Activated T-helper 1 cell treated with anti-CD3 and anti-CD28 coated beads, Interleukin-12 subunit alpha, Interleukin-12 subunit beta, Interleukin-2, Interleukin-4 antibody, amounts not matched to agents 30 ng/mL and 10 ng/mL and 1 ng/mL, durations not matched to agents 14 hours and 24 hours and 36 hours (primary cell): Measurements from ENCODE around the gene PTPN14. TPM values are rescaled to one million over a fixed set of nuclear protein-coding genes. Genes with fewer than 3 reads are reported as not detected.
"Not testable (repeated sequence)": the region's sequence is repeated elsewhere in the genome, so short reads cannot be mapped to it uniquely, and the experiment has no call there.

Experiments used
- DNase-seq: peaks from one replicate; pipeline ENCODE4 v3.0.0; 2021; ENCODE audit warnings: low spot score
- H3K27ac Mint-ChIP-seq: one replicate; pipeline ENCODE4 v1.8.0; 2021; ENCODE audit warnings: mild to moderate bottlenecking, mixed read lengths
- H3K27me3 Mint-ChIP-seq: one replicate; pipeline ENCODE4 v1.8.0; 2022; ENCODE audit warnings: mild to moderate bottlenecking, moderate library complexity, mixed read lengths; ENCODE audit not compliant: insufficient read depth
- H3K36me3 Mint-ChIP-seq: one replicate; pipeline ENCODE4 v1.8.0; 2021; ENCODE audit warnings: low read depth, mixed read lengths
- H3K4me1 Mint-ChIP-seq: one replicate; pipeline ENCODE4 v1.8.0; 2021; ENCODE audit warnings: low read depth, mixed read lengths
- H3K4me3 Mint-ChIP-seq: one replicate; pipeline ENCODE4 v1.8.0; 2021; ENCODE audit warnings: mild to moderate bottlenecking, moderate library complexity, mixed read lengths
- H3K9me3 Mint-ChIP-seq: one replicate; pipeline ENCODE4 v1.8.0; 2021; ENCODE audit warnings: mixed read lengths
- intact Hi-C: fragments of 100-400 bp; cut with micrococcal nuclease; formaldehyde crosslinking; loops from one replicate; pipeline ENCODE4 v1.15.1; 2024
- total RNA-seq: library from RNA; stranded (reverse); gene quantifications from 2 replicates; pipeline ENCODE4 v1.2.3, GENCODE V29; 2022

PTPN14 gene
- total RNA-seq, 1 donor from 2014 or later: 20.6 TPM

DNA sequence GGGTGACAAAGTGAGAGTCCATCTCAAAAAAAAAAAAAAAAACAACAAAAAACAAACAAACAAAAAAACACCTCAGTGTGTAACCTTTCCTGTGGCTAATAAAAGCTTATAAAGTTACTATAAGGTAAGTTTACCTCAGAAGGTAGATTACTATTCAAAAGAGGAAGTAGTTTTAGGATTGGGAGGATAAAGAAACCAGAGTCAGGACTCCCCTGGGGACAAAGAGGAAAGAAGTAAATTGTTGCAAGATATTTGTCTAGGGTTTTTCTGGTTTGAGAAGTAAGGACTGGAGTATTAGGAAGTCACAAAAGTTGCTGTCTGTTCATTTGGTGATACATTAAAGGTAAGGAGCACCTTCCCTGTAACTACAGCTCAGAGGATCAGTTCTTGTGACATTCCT lies 27.8 kb upstream of the PTPN14 start:
- Mint-ChIP-seq H3K4me3 (no peak overlapping the region), H3K9me3 (peaks cover 31% of the 10 kb centered on the region), H3K4me1 (peaks cover 4% of the 10 kb centered on the region), H3K36me3 (peaks cover 7% of the 10 kb centered on the region), H3K27me3 (peaks cover 2% of the 10 kb centered on the region), H3K27ac (no peak overlapping the region)
- no peak for DNase-seq
- intact Hi-C loops: no loop called here

DNA sequence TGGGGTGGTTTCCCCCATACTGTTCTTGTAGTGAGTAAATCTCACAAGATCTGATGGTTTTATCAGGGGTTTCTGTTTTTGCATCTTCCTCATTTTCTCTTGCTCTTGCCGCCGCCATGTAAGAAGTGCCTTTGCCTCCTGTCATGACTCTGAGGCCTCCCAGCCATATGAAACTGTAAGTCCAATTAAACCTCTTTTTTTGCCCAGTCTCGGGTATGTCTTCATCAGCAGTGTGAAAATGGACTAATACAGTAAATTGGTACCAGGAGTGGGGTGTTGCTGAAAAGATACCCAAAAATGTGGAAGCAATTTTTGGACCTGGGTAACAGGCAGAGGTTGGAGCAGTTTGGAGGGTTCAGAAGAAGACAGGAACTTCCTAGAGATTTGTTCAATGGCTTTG lies 24.7 kb upstream of the PTPN14 start:
- H3K27ac Mint-ChIP-seq, H3K4me1 Mint-ChIP-seq, H3K36me3 Mint-ChIP-seq, intact Hi-C loops, H3K4me3 Mint-ChIP-seq, H3K27me3 Mint-ChIP-seq, DNase-seq: not testable (repeated sequence)
- H3K9me3 Mint-ChIP-seq: peaks cover 31% of the 10 kb centered on the region

DNA sequence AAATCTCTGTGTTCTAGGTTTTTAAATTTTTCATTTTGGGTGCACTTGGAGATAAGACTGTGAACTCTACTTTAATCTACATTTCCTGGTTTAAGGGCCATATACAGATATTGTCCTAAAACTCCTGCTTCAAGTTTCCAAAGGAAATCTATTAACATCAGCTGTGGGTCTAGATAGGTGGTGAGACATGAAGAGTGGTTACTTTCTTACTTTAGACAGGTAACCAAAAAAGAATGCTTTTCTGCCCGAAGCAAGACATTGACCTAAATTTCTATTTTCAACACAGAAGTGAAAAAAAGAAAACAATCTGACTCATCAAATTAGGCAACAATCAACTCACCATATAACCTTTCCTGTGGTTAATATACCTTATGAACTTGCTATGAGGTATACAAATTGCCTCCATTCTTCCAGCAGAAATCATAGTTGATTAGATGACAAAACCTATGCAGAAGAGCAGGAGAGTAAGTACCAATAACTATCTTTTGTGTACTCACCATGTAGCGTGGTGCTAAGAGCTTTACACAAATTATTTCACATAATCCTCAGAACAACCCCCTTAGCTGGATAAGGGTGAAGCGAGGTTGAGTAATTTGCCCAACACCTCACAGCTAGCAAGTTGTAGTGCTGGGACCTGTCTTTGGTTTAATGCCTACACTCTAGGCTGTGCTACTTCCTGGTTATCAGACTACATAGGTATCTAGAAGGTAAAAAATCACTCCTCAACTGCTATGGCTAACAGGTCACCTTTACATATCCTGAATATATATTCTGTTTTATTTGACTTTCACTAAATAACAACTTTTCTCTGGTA lies 23.4 kb upstream of the PTPN14 start:
- H3K27ac Mint-ChIP-seq: no peak overlapping the region
- intact Hi-C loops: no loop called here
- peaks cover 2% of the 10 kb centered on the region for H3K27me3 Mint-ChIP-seq
- H3K9me3 Mint-ChIP-seq: peaks cover 31% of the 10 kb centered on the region
- no peak for DNase-seq
- no peaks in the 10 kb centered on the region for H3K4me1 Mint-ChIP-seq
- peaks cover 7% of the 10 kb centered on the region for H3K36me3 Mint-ChIP-seq
- H3K4me3 Mint-ChIP-seq: no peak overlapping the region

DNA sequence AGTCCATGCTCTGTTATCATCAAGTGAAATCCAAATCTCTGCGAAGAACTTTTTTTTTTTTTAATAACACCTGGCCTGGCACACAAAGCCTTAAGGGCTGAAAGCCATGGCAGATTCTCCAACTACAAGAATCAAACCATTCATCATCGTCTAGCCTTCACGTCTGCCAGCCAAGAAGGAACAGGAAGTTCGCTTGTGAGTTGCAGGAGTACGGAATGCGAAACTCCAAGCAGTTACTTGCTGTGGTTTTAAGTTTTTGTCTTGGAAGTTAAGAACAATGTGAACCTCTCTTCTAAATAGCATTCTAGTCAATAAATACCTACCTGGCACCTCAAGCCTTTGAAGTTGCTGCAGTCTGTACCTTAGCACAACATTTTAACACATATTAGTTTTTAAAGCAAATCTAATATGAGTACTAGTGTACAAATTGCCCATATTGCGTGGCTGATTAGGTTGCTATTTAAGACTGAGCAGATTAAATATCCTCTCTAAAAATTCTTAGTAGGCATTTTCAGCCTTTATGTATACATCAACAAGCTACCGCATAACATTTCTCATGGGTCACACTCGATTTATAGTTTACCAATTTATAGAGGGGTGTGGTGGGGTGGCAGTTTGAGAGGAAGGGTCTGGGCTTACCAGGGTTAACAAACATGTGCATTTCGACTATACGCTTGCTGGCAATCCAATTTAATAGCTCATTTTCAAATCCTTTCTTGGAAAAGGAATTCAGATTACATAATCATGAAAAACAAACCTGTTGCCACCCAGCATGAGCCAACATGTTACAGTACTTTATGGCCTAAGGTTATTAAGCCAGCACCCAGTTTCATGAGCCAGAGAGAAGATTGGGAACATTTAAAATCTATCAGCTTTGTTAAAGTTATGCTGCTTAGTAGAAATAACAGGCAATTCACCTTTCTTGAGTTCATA lies 22.2 kb upstream of the PTPN14 start:
- intact Hi-C loops: no loop called here

DNA sequence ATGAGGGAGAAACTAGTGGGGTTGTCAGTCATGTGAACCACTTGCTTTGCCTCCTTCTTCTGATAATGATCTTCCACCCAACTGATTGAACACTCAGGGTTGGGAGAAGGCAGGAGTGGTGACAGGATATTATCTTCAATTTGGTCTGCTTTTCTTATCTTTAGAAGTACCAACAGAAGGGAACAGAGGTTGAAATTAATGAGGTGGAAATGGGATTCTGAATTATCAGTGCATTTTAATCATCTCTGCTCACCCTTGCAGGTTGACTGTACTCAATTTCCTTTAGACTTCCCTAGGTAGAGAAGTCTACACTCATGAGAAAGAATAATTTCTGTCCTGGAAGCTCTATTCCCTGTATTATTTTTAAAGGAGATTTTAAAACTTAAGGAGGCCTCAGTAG lies 19.9 kb upstream of the PTPN14 start:
- Mint-ChIP-seq H3K4me3 (no peak overlapping the region), H3K27me3 (peaks cover 3% of the 10 kb centered on the region), H3K27ac (no peak overlapping the region), H3K36me3 (peaks cover 4% of the 10 kb centered on the region), H3K9me3 (peaks cover 13% of the 10 kb centered on the region), H3K4me1 (no peaks in the 10 kb centered on the region)
- DNase-seq: no peak
- intact Hi-C loops: no loop called here

More for the DNA sequence above, 22.2 kb upstream of the PTPN14 start:
- H3K27ac Mint-ChIP-seq: no peak overlapping the region
- DNase-seq: no peak
- peaks cover 5% of the 10 kb centered on the region for H3K27me3 Mint-ChIP-seq
- no peak overlapping the region for H3K4me3 Mint-ChIP-seq
- peaks cover 7% of the 10 kb centered on the region for H3K36me3 Mint-ChIP-seq
- peaks cover 31% of the 10 kb centered on the region for H3K9me3 Mint-ChIP-seq
- H3K4me1 Mint-ChIP-seq: no peaks in the 10 kb centered on the region

DNA sequence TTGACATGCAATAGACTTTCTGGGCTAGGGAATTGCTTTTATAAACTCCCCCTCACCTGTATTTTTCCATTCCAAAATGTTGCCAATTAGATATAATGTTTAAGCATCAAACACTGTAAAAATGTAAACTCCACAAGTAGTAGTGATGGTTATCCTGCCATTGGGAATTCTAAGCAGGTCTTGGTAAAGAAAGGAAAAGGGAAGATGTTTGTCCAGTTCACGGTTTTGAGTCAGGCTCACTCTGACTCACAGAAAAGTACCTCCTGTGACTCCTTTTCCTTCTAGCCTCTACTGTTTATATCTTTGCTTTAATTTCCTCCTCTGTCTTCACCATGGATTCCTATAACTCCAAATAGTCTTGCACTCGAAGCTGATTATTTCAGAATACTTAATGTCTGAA lies 19.0 kb upstream of the PTPN14 start:
- Mint-ChIP-seq H3K9me3 (peaks cover 6% of the 10 kb centered on the region), H3K4me1 (no peaks in the 10 kb centered on the region), H3K4me3 (no peak overlapping the region), H3K27ac (no peak overlapping the region), H3K36me3 (no peaks in the 10 kb centered on the region), H3K27me3 (peaks cover 4% of the 10 kb centered on the region)
- no peak for DNase-seq
- intact Hi-C loops: no loop called here

DNA sequence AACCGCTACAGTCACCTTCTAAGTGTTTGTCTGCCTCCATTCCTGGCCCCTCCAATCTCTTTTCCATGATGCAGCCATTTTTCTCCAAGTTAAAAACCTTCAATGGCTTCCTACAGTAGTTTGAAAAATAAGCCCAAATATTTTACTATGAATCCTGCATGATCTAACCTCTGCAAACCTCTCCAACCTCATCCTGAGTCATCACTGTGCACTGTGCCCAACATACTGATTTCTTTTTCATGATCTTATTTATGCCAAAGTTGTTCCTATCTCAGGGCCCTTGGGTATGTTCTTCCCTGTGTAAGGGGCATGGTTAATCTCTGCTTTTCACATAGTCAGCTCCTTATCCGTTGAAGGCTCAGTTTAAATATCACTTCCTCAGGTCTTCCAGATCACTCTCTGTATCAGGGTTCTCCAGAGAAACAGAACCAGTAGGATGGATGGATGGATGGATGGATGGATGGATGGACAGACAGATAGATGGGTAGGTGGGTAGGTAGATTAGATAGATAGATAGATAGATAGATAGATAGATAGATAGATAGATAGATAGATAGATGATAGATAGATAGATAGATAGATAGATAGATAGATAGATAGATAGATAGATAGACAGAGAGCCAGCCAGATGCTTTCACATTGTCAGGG lies 18.1 kb upstream of the PTPN14 start:
- no peak overlapping the region for H3K4me3 Mint-ChIP-seq
- no peak overlapping the region for H3K27ac Mint-ChIP-seq
- peaks cover 3% of the 10 kb centered on the region for H3K9me3 Mint-ChIP-seq
- intact Hi-C loops: no loop called here
- H3K36me3 Mint-ChIP-seq: no peaks in the 10 kb centered on the region
- H3K27me3 Mint-ChIP-seq: peaks cover 10% of the 10 kb centered on the region
- DNase-seq: no peak
- H3K4me1 Mint-ChIP-seq: no peaks in the 10 kb centered on the region

DNA sequence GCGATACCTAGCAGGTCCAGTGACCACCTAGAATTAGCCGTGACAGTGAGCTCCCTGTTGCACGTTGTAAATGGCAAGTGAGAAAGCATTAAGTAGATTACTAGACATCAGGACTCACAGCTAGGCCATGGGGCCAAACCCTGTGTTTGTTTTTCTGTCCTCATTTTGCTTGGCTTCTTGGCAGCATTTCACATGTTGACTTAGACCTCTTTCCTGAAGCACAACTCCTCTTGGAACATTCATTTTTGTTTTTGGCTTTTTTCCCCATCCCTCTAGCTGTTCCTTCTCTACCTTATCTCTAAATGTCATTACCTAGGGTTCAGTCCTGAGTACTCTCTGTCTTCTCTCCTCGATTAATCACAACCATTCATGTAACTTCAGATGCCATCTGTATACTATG lies 16.9 kb upstream of the PTPN14 start:
- Mint-ChIP-seq H3K4me1 (no peaks in the 10 kb centered on the region), H3K9me3 (no peaks in the 10 kb centered on the region)
- DNase-seq: no peak

DNA sequence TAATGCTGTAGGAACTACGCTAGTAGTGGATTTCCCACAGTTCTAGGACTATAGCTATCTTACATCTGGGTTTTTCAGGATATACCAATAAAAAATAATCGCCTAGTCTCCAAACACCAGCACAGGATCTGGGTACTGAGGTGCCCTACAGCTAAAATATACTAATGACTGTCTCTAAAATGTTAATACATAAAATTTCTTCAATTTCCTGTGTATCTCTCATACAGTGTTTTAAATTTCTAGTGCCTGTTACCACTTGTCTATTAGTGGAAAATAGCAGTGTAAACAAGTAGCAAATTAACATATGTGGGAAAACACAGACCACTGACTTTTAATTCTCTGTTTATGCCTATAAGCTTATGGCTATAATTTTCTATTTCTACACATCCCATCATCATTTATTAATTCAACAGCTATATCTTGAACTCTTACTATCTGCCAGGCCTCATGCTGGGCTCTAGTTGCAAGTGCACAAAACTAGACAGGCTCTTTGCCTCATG lies 16.1 kb upstream of the PTPN14 start:
- peaks cover 12% of the 10 kb centered on the region for H3K27me3 Mint-ChIP-seq
- no peak overlapping the region for H3K27ac Mint-ChIP-seq
- DNase-seq: no peak
- no peak overlapping the region for H3K4me3 Mint-ChIP-seq
- H3K36me3 Mint-ChIP-seq: no peaks in the 10 kb centered on the region
- H3K9me3 Mint-ChIP-seq: no peaks in the 10 kb centered on the region
- no peaks in the 10 kb centered on the region for H3K4me1 Mint-ChIP-seq
- intact Hi-C loops: no loop called here

More for the DNA sequence above, 16.9 kb upstream of the PTPN14 start:
- intact Hi-C loops: no loop called here
- Mint-ChIP-seq H3K36me3 (no peaks in the 10 kb centered on the region), H3K27me3 (peaks cover 12% of the 10 kb centered on the region), H3K27ac (no peak overlapping the region), H3K4me3 (no peak overlapping the region)

DNA sequence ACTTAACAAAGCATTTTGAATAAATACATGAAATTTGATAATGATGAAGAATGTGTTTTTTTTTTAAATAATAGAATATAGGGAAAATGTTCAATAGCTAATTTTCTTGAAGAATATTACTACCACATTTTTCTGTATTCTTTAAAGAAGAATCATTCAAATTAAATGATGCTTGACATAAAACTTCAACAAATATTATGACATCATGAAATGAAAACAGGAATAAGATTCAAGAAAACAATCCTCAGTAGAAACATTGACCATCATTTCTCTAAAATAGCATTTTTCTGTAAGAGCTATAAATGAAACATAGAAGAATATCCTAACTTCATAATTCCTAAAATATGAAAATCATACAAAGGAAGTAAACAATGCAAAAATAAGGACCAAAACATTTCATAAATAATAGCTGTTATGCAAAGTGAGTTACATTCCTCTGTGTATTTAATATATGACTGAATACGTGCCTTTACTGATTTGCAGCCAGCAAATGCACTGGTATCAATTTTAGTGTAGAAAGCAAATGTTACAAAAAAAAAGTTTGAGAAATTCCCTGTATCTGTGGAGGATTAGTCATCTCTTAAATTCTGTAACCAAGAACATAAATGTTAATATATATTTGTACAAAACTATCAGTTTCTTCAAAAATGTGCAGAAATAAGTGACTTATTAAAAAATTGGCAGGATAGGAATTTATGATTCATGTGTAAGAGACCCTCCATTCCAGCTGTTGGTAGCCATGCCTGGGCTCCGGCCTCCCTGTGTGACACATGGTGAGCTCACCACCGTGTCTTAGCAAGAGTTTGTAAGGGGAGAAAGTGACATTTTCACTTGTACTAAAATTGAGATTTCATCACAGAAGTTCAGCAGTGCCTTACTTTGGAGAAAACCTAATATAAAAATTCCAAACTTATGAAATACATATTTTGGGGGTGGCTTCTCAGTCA lies 15.0 kb upstream of the PTPN14 start:
- intact Hi-C loops: no loop called here
- no peak for DNase-seq
- Mint-ChIP-seq H3K4me3 (no peak overlapping the region), H3K9me3 (no peaks in the 10 kb centered on the region), H3K27ac (no peak overlapping the region), H3K4me1 (no peaks in the 10 kb centered on the region), H3K36me3 (no peaks in the 10 kb centered on the region), H3K27me3 (peaks cover 17% of the 10 kb centered on the region)

DNA sequence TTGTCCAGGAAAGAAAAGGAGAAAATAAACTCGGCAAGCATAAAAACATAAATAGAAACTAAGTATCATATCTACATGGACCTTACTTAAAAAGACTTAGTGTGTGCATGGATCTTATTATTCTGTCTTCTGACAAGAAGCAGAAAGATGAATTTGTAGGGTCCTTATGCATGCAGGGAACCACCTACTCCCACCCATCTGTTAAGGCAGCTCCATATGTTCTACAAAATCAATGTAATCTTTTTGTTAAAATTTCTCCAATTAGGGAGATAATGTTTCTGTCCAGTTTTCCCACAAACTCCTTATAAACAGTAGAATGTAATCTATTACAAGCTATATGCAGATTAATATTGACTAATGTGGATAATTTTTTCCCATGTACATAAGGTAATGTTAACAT lies 13.9 kb upstream of the PTPN14 start:
- no peak overlapping the region for H3K4me3 Mint-ChIP-seq
- H3K36me3 Mint-ChIP-seq: no peaks in the 10 kb centered on the region
- intact Hi-C loops: no loop called here
- no peak overlapping the region for H3K27ac Mint-ChIP-seq
- no peaks in the 10 kb centered on the region for H3K4me1 Mint-ChIP-seq
- H3K27me3 Mint-ChIP-seq: peaks cover 22% of the 10 kb centered on the region
- no peaks in the 10 kb centered on the region for H3K9me3 Mint-ChIP-seq
- no peak for DNase-seq

DNA sequence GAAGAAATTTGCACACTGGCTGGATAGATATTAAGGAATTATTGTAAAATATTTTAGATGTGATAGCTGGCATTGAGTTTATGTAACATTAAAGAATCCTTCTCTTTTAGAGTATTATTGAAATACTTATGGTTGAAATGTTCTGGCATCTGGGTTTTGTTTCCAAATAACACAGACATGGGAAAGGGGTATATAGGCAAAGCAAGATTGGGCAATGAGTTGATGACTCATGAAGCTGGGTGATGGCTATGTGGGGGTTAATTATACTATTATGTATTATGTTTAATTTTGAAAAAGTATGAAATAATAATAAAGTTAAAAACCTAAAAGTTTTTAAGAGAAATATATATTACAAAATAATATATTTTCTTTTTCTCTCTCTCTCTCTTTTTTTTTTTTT lies 12.5 kb upstream of the PTPN14 start:
- no peaks in the 10 kb centered on the region for H3K4me1 Mint-ChIP-seq
- no peaks in the 10 kb centered on the region for H3K9me3 Mint-ChIP-seq
- peaks cover 24% of the 10 kb centered on the region for H3K27me3 Mint-ChIP-seq
- DNase-seq: no peak
- no peak overlapping the region for H3K4me3 Mint-ChIP-seq
- H3K36me3 Mint-ChIP-seq: no peaks in the 10 kb centered on the region
- no peak overlapping the region for H3K27ac Mint-ChIP-seq
- intact Hi-C loops: no loop called here
